Neutrophil (primary cell): Measurements from ENCODE around the gene XPOT.
"Not testable (repeated sequence)": the region's sequence is repeated elsewhere in the genome, so short reads cannot be mapped to it uniquely, and the experiment has no call there.

Experiments
- H3K27ac ChIP-seq: fragments of 200-600 bp; sonication (generic); 2 replicates; pipeline ENCODE4 v1.5.1; 2016; ENCODE audit warnings: mild to moderate bottlenecking, moderate library complexity
- H3K27me3 ChIP-seq: fragments of 200-600 bp; sonication (generic); 2 replicates; pipeline ENCODE4 v1.6.0; 2016; ENCODE audit warnings: mild to moderate bottlenecking
- H3K36me3 ChIP-seq: fragments of 200-600 bp; sonication (generic); 2 replicates; pipeline ENCODE4 v1.5.1; 2017
- H3K4me1 ChIP-seq, 2 experiments: fragments of 200-600 bp in 1 of 2; sonication (generic) in 1 of 2; 1 replicate in 1 of 2; 2 replicates in 1 of 2; pipeline versions ENCODE4 v1.5.1 to v1.6.1; 2013 to 2016; ENCODE audit warnings: low read depth in 1 of 2, low read length in 1 of 2, mild to moderate bottlenecking in 1 of 2, moderate library complexity in 1 of 2; ENCODE audit not compliant: control insufficient read depth in 1 of 2, insufficient read depth in 1 of 2
- H3K4me3 ChIP-seq, 2 experiments: fragments of 200-600 bp in 1 of 2; sonication (generic) in 1 of 2; 1 replicate in 1 of 2; 2 replicates in 1 of 2; pipeline ENCODE4 v1.5.1; 2013 to 2016; ENCODE audit warnings: low read depth in 1 of 2, low read length in 1 of 2, mild to moderate bottlenecking in 1 of 2, moderate library complexity in 1 of 2
- H3K9me3 ChIP-seq: fragments of 200-600 bp; sonication (generic); 2 replicates; pipeline ENCODE4 v1.5.1; 2016
- CTCF ChIP-seq: fragments of 200-600 bp; sonication (generic); IDR thresholded peaks from 2 replicates; pipeline ENCODE4 v1.5.1; 2016; ENCODE audit warnings: antibody characterized with exemption

XPOT gene

GRCh38 chr12:64403707-64404469, at the start of gene XPOT:
Gene XPOT (plus strand): TSS chr12:64404392. CDS start chr12:64410036, 5,644 bp downstream.
- H3K4me3 ChIP-seq, result peak within 1 kb of the TSS; percentile 86 to 89
- peak within 1 kb of the TSS; percentile 92 for H3K27ac ChIP-seq
- H3K4me1 ChIP-seq, result peaks cover 14 to 15% of the 10 kb centered on the region in 2 experiments
- peaks cover 6% of the 10 kb centered on the region for H3K27me3 ChIP-seq
- no peaks in the 10 kb centered on the region for H3K36me3 ChIP-seq
- peak; percentile 13 for TF ChIP-seq CTCF
- H3K9me3 ChIP-seq, result no peaks in the 10 kb centered on the region

GRCh38 chr12:64356209-64356608, 48.0 kb upstream of the XPOT start:
- H3K27ac ChIP-seq, H3K4me1 ChIP-seq, H3K4me3 ChIP-seq, H3K27me3 ChIP-seq, H3K9me3 ChIP-seq, H3K36me3 ChIP-seq: not testable (repeated sequence)

- not testable (repeated sequence) for H3K27ac ChIP-seq, H3K27me3 ChIP-seq, H3K4me3 ChIP-seq, H3K36me3 ChIP-seq, H3K4me1 ChIP-seq, H3K9me3 ChIP-seq
These were observed 43.0 kb upstream of the XPOT start for GRCh38 chr12:64361173-64361572.

GRCh38 chr12:64362721-64363305, 41.4 kb upstream of the XPOT start:
- H3K4me3 ChIP-seq, result no peak overlapping the region
- no peaks in the 10 kb centered on the region for H3K4me1 ChIP-seq
- no peak overlapping the region for H3K27ac ChIP-seq
- no peaks in the 10 kb centered on the region for H3K36me3 ChIP-seq
- no peak for TF ChIP-seq CTCF
- no peaks in the 10 kb centered on the region for H3K9me3 ChIP-seq
- no peaks in the 10 kb centered on the region for H3K27me3 ChIP-seq

- Histone ChIP-seq H3K9me3 (no peaks in the 10 kb centered on the region), H3K4me1 (no peaks in the 10 kb centered on the region), H3K4me3 (no peak overlapping the region), H3K27ac (no peak overlapping the region), H3K27me3 (peaks cover 10% of the 10 kb centered on the region), H3K36me3 (no peaks in the 10 kb centered on the region)
- no peak for TF ChIP-seq CTCF
These were observed 20.5 kb upstream of the XPOT start for GRCh38 chr12:64383675-64384074.

GRCh38 chr12:64385019-64385418, 19.2 kb upstream of the XPOT start:
- peaks cover 0 to under 1% of the 10 kb centered on the region in 2 experiments for H3K4me1 ChIP-seq
- H3K4me3 ChIP-seq, result no peak overlapping the region
- H3K9me3 ChIP-seq, result no peaks in the 10 kb centered on the region
- no peak for TF ChIP-seq CTCF
- no peaks in the 10 kb centered on the region for H3K36me3 ChIP-seq
- peaks cover 23% of the 10 kb centered on the region for H3K27me3 ChIP-seq
- no peak overlapping the region for H3K27ac ChIP-seq
